HCT116 (cell line): ENCODE measurements around the gene GRAMD1C. TPM values are rescaled to one million over a fixed set of nuclear protein-coding genes. Genes with fewer than 3 reads are reported as not detected.

ENCODE experiments used
- ATAC-seq: fragments of 200-7000 bp; cut with Tn5 transposase; 2 replicates; pipeline ENCODE4 v1.9.1; 2020; ENCODE audit warnings: mild to moderate bottlenecking, moderate library complexity
- BruUV-seq: library from RNA; stranded (reverse); fragments of 400-500 nt; replicated peaks from 2 replicates; lab custom pipeline; 2021; lab: Mats Ljungman, UMichigan
- CTCF ChIA-PET: fragments of 300-600 bp; sonication (Branson Sonifier 250); formaldehyde crosslinking; loops from one replicate; lab custom pipeline; 2021; ENCODE audit warnings: antibody characterized with exemption; lab: Charles Lee
- POLR2A ChIA-PET: fragments of 300-600, 350-600 bp; sonication (Branson Sonifier 250); formaldehyde crosslinking; loops from one replicate; lab custom pipeline; 2021; ENCODE audit warnings: antibody characterized with exemption; lab: Charles Lee
- RAD21 ChIA-PET, 2 experiments: fragments of 300-600 bp; sonication (Branson Sonifier 250); formaldehyde crosslinking; loops; one replicate each; lab custom pipeline; 2023; ENCODE audit warnings: low total read pairs in 2 of 2; ENCODE audit not compliant: uncharacterized antibody in 2 of 2, unreplicated experiment in 2 of 2, low non-redundant PET in 1 of 2; lab: Charles Lee
- DNase-seq: peaks from one replicate; pipeline ENCODE4 v3.0.0-alpha.2; 2010; ENCODE audit warnings: low read depth, low spot score
- H2AFZ ChIP-seq: fragments of 200-600 bp; shearing (Covaris generic), sonication (generic); 2 replicates; pipeline ENCODE4 v1.6.1; 2017; ENCODE audit warnings: low read depth, mixed run types, mixed read lengths, antibody characterized with exemption, low read length; ENCODE audit not compliant: poor library complexity, severe bottlenecking
- H3K27ac ChIP-seq: 2 replicates; pipeline ENCODE4 v1.5.1; 2012; ENCODE audit warnings: low read depth, low read length
- H3K27me3 ChIP-seq: fragments of 200-600 bp; sonication (generic); 2 replicates; pipeline ENCODE4 v1.6.1; 2016; ENCODE audit warnings: mixed run types, low read length, mixed read lengths; ENCODE audit not compliant: insufficient read depth
- H3K36me3 ChIP-seq, 2 experiments: fragments of 200-500 bp in 1 of 2; fragments of 200-600 bp in 1 of 2; sonication (Bioruptor generic) in 1 of 2; sonication (generic) in 1 of 2; 2 replicates each; pipeline versions ENCODE4 v1.5.1 to v1.6.1; 2014 to 2016; ENCODE audit warnings: low read length in 2 of 2, inconsistent platforms in 1 of 2, mixed read lengths in 1 of 2, mixed run types in 1 of 2; ENCODE audit not compliant: insufficient read depth in 2 of 2, control insufficient read depth in 1 of 2
- H3K4me1 ChIP-seq, 2 experiments: fragments of 200-600 bp in 1 of 2; sonication (generic) in 1 of 2; 2 replicates each; pipeline versions ENCODE4 v1.5.1 to v1.6.1; 2012 to 2017; ENCODE audit warnings: low read length in 2 of 2, inconsistent platforms in 1 of 2, mild to moderate bottlenecking in 1 of 2, mixed read lengths in 1 of 2, mixed run types in 1 of 2, moderate library complexity in 1 of 2; ENCODE audit not compliant: insufficient read depth in 2 of 2, control insufficient read depth in 1 of 2
- H3K4me2 ChIP-seq: fragments of 200-600 bp; sonication (generic); 2 replicates; pipeline ENCODE4 v1.6.1; 2017; ENCODE audit warnings: mixed run types, low read length, mixed read lengths
- H3K4me3 ChIP-seq, 2 experiments: fragments of 200-600 bp in 1 of 2; sonication (generic) in 1 of 2; replicated peaks in 1 of 2; 2 replicates each; pipeline ENCODE4 v1.5.1; 2011 to 2016; ENCODE audit warnings: low read length in 2 of 2, control low read depth in 1 of 2, low read depth in 1 of 2, mild to moderate bottlenecking in 1 of 2, mixed read lengths in 1 of 2, mixed run types in 1 of 2
- H3K79me2 ChIP-seq: fragments of 200-600 bp; sonication (generic); 2 replicates; pipeline ENCODE4 v1.6.1; 2017; ENCODE audit warnings: mild to moderate bottlenecking, mixed run types, low read length, moderate library complexity, mixed read lengths; ENCODE audit not compliant: insufficient read depth
- H3K9ac ChIP-seq: fragments of 200-600 bp; sonication (generic); 2 replicates; pipeline ENCODE4 v1.6.1; 2016; ENCODE audit warnings: low read length, mixed read lengths
- H3K9me2 ChIP-seq: fragments of 200-600 bp; sonication (generic), shearing (Covaris generic); 2 replicates; pipeline ENCODE4 v1.6.1; 2017; ENCODE audit warnings: mixed run types, mild to moderate bottlenecking, moderate library complexity; ENCODE audit not compliant: insufficient read depth
- H3K9me3 ChIP-seq, 2 experiments: fragments of 200-500 bp in 1 of 2; fragments of 200-600 bp in 1 of 2; sonication (Bioruptor generic) in 1 of 2; sonication (generic) in 1 of 2; 2 replicates each; pipeline ENCODE4 v1.6.1; 2014 to 2017; ENCODE audit warnings: low read length in 2 of 2, mixed read lengths in 2 of 2, inconsistent platforms in 1 of 2, low read depth in 1 of 2, mild to moderate bottlenecking in 1 of 2, mixed run types in 1 of 2, moderate library complexity in 1 of 2; ENCODE audit not compliant: control insufficient read depth in 1 of 2, insufficient read depth in 1 of 2
- H4K20me1 ChIP-seq: fragments of 200-600 bp; sonication (generic), shearing (Covaris generic); 2 replicates; pipeline ENCODE4 v1.6.1; 2017; ENCODE audit warnings: mixed run types, mild to moderate bottlenecking, moderate library complexity; ENCODE audit not compliant: insufficient read depth
- CEBPB ChIP-seq: IDR thresholded peaks from 2 replicates; pipeline ENCODE4 v1.6.1; 2012; ENCODE audit warnings: low read depth
- CTCF ChIP-seq, 3 experiments: fragments of 200-600 bp in 1 of 3; sonication (generic) in 1 of 3; IDR thresholded peaks in 2 of 3; conservative IDR thresholded peaks in 1 of 3; 2 replicates each; pipeline ENCODE4 v1.5.1; 2012 to 2017; ENCODE audit warnings: low read depth in 2 of 3, low read length in 2 of 3, antibody characterized with exemption in 1 of 3, borderline replicate concordance in 1 of 3, control low read depth in 1 of 3, mild to moderate bottlenecking in 1 of 3, mixed read lengths in 1 of 3, mixed run types in 1 of 3, moderate library complexity in 1 of 3; ENCODE audit not compliant: insufficient read depth in 1 of 3
- ELF1 ChIP-seq: IDR thresholded peaks from 2 replicates; pipeline ENCODE4 v1.6.1; 2012; ENCODE audit warnings: low read depth, borderline replicate concordance
- MAX ChIP-seq: IDR thresholded peaks from 2 replicates; pipeline ENCODE4 v1.6.1; 2012
- RAD21 ChIP-seq: IDR thresholded peaks from 2 replicates; pipeline ENCODE4 v1.6.1; 2012; ENCODE audit warnings: low read depth, mild to moderate bottlenecking
- SIN3A ChIP-seq: IDR thresholded peaks from 2 replicates; pipeline ENCODE4 v1.6.1; 2012; ENCODE audit warnings: low read depth
- ZFX ChIP-seq: fragments of 450-650 bp; IDR thresholded peaks from 2 replicates; pipeline ENCODE4 v1.6.1; 2017
- ZNF274 ChIP-seq: fragments of 200-500 bp; sonication (Bioruptor generic); IDR thresholded peaks from 2 replicates; pipeline ENCODE4 v1.6.1; 2014; ENCODE audit warnings: mild to moderate bottlenecking, low read depth, low read length, inconsistent platforms
- intact Hi-C: fragments of 100-400 bp; cut with micrococcal nuclease; formaldehyde crosslinking; loops from 2 replicates; pipeline ENCODE4 v1.10.0; 2022
- total RNA-seq: library from RNA; stranded (reverse); gene quantifications from one replicate; pipeline ENCODE4 v1.2.1, GENCODE V29; 2021; ENCODE audit not compliant: unreplicated experiment

GRAMD1C gene
- total RNA-seq, 1 experiment from 2014 or later = 7.9 TPM

DNA sequence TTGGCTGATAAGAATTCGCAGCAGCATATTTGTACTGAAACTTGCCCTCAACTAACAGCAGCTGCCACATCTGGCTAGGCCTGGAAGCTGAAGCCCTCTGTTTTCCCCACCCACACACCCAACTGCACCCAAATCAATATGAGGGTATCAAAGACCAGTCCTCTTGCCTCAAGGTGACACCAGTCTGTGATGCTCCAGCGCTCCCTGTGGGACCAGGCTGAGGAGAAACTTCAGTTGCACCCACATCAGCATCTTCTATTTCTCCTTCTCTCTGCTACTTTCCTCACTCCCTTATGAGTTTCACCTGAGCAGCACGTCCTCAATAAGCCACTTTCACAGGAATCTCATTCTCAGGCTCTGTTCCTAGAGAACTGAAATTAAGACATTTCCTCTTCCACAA lies 18.7 kb upstream of the GRAMD1C start:
- RAD21 ChIA-PET = no interaction called here
- CTCF ChIA-PET = no interaction called here
- POLR2A ChIA-PET = no interaction called here
- H3K36me3 ChIP-seq = no peaks in the 10 kb centered on the region
- intact Hi-C loops = no loop called here
- BruUV-seq = no TSS peak
- H3K4me3 ChIP-seq = no peak overlapping the region
- TF ChIP-seq MAX (no peak), ZFX (no peak), ZNF274 (no peak), SIN3A (no peak), ELF1 (no peak), CEBPB (no peak)
- H3K27me3 ChIP-seq = no peaks in the 10 kb centered on the region
- no peak overlapping the region for H3K27ac ChIP-seq
- DNase-seq (no peak), ATAC-seq (no peak)
- H3K4me2 ChIP-seq = no peak overlapping the region
- H3K4me1 ChIP-seq = no peaks in the 10 kb centered on the region
- no peaks in the 10 kb centered on the region for H4K20me1 ChIP-seq
- no peaks in the 10 kb centered on the region for H3K9me3 ChIP-seq
- H3K9me2 ChIP-seq = no peaks in the 10 kb centered on the region
- no peak overlapping the region for H2AFZ ChIP-seq
- H3K79me2 ChIP-seq = no peaks in the 10 kb centered on the region
- no peak overlapping the region for H3K9ac ChIP-seq

GRCh38 chr3:113825090-113825489 lies 13.5 kb upstream of the GRAMD1C start:
- Histone ChIP-seq H3K4me2 (no peak overlapping the region), H3K9me3 (no peaks in the 10 kb centered on the region), H3K4me3 (no peak overlapping the region), H3K9ac (no peak overlapping the region), H3K9me2 (no peaks in the 10 kb centered on the region), H3K36me3 (no peaks in the 10 kb centered on the region), H2AFZ (peak overlapping the region; percentile 6), H3K27ac (no peak overlapping the region), H3K27me3 (no peaks in the 10 kb centered on the region), H4K20me1 (no peaks in the 10 kb centered on the region), H3K79me2 (no peaks in the 10 kb centered on the region), H3K4me1 (peaks cover under 1 to 7% of the 10 kb centered on the region in 2 experiments; a peak in 3 of 4 replicates)
- TF ChIP-seq RAD21 (no peak), CTCF (IDR thresholded peaks at IDR 0.05 in 2 of 3, conservative IDR thresholded peaks at IDR 0.05 in 1 of 3; ENCODE audit: borderline replicate concordance in 1 of 3, insufficient read depth in 1 of 3, low read depth in 2 of 3, low read length in 2 of 3) (peak in 2 of 3 experiments; percentile 47 to 48; a peak in 4 of 6 replicates)
- DNase-seq = no peak
- ATAC-seq = peak; percentile 88
- CTCF ChIA-PET = interaction anchor here (1.2 to 1.8 kb wide), 3 partner anchors 10 to 20 kb away, joined by 3 to 12 read pairs (median 9); partner anchors contain the start of gene GRAMD1C
- POLR2A ChIA-PET = interaction anchor here (0.6 kb wide), 1 partner anchor 78 kb away, joined by 3 read pairs; the partner anchor contains the start of gene ATP6V1A
- no TSS peak for BruUV-seq
- RAD21 ChIA-PET = no interaction called here
- intact Hi-C loops = no loop called here
